Activated naive CD8-positive, alpha-beta T cell treated with anti-CD3 and anti-CD28 coated beads, Interleukin-2, amount 50 U/mL, for 16 hours (primary cell): ENCODE measurements around the gene ZCCHC13.
A peak's percentile ranks its signal among the peaks of the same experiment; 100 is the strongest.
"Not testable (repeated sequence)": the region's sequence is repeated elsewhere in the genome, so short reads cannot be mapped to it uniquely, and the experiment has no call there.

Experiments
- DNase-seq: peaks from one replicate; pipeline ENCODE4 v3.0.0-alpha.2; 2020; ENCODE audit warnings: low read depth, low spot score

Gene ZCCHC13

DNA sequence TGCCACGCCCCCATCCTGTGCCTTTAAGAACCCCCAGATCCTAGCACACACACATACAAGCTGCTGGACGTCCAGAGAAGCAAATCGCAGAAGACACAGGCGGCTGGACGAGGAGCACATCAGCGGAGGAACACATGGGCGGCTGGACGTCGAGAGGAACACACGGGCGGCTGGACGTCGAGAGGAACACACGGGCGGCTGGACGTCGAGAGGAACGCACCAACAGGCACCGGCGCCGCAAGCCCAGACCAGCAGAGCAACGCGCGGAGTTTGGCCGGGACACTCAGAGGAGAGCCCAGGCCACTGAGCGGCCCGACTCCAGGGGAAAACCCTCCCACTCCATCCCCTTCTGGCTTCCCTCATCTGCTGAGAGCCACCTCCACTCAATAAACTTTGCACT lies 17.2 kb downstream of the ZCCHC13 start:
- DNase-seq: no peak

DNA sequence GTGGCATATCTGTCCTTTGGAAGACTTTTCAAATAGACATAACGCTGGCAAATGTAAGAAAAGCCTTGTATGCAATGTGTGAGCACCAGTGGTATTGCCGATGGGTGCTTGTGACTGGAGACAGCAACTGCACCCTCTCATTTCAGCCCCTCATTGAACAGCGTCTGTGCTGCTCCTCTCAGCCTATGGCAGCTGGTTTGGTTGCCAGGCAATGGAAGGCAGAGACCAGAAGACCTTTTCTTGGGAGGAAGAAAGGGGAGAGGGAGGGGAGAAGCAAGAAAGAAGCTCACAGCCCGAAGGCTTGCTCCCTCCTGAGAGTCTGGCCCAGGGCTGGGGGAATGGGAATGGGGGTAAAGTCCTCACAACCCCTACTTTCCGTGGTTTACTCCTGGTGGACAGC lies 20.2 kb downstream of the ZCCHC13 start:
- no peak for DNase-seq

DNA sequence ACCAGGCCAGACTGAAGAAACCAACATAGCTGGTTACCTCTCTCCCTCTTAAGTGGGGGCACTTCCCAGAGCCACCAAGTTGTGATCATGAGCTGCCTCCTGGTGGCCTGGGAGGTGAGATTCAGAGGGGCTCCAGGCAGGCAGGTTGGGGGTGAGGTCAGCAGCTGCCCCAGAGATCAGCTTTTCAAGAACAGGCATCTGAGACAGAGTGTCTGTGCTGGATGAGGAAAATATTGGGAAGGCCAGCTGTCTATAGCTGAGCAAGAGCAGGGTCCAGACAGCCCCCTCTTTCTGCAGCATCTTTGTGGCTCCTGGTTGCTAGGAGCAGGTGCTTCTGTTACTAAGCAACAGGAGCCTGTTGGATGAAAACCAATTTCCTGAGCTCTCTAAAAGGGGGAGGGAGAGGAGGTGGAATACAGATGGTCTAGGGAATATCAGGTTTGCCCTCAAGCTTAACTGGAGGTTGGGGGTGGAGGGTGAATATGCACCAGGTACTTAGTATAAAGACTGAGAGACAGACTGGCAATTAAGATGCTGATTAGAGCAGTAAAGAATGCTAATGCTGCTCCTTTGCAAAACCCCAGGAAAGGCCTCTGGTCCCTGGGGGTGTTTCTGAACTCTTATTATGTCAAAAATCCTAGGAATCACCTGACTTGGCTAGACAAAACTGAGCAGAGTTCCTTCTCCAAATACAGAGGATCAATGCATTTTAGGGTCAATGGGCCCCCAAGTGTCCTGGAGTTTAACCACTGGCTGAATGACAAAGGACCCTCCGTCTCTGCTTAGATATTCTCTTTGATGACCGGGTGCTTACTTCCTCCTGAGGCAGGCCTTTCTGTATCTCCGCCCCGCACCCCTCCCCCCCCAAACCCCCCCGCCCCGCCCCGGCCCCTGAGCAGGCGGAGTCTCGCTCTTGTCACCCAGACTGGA lies 21.4 kb downstream of the ZCCHC13 start:
- DNase-seq: no peak

DNA sequence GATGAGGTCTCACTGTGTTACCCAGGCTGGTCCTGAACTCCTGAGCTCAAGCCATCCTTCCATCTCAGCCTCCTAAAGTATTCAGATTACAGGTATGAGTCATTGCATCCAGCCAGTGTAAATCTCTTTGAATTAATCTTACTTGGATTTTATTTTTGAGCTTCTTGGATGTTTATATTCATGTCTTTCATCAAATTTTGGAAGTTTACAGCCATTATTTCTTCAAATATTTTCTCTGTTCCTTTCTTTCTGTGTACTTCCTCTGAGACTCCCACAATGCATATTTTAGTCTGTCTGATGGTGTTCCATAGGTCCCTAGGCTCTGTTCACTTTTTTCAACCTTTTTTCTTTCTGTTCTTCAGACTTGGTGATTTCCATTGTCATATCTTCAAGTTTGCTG lies 34.9 kb downstream of the ZCCHC13 start:
- DNase-seq: no peak

DNA sequence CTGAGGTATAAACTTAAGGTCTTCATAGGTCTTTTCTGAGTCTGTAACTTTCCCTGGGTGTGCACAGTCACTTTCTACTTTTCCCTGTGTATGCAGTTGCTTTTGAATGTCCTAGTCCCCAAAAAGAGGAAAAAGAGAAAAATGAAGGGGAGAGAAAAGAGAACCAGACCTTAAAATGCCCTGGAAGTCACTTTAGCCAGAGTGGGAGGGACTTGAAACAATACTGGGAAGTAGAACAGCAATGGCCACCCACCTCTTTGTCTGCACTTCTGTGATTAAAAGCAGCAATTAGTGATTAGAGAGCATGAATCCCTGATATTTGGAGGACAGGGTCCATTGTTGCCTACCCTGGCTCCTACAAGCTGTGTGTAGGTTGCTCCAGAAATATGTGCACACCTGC lies 36.1 kb downstream of the ZCCHC13 start:
- DNase-seq: no peak

DNA sequence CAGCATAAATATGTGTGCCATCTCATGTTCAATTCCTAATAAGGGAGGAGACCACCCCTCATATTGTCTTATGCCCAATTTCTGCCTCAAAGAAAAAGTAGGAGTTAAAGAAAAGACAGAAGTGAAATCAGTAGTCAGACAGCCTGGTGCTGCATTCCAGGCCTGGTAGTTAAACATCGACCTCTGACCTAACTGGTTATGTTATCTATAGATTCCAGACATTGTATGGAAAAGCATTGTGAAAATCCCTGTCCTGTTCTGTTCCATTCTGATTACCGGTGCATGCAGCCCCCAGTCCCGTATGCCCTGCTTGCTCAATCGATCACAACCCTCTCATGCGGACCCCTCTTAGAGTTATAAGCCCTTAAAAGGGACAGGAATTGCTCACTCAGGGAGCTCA lies 38.2 kb downstream of the ZCCHC13 start:
- DNase-seq: not testable (repeated sequence)

DNA sequence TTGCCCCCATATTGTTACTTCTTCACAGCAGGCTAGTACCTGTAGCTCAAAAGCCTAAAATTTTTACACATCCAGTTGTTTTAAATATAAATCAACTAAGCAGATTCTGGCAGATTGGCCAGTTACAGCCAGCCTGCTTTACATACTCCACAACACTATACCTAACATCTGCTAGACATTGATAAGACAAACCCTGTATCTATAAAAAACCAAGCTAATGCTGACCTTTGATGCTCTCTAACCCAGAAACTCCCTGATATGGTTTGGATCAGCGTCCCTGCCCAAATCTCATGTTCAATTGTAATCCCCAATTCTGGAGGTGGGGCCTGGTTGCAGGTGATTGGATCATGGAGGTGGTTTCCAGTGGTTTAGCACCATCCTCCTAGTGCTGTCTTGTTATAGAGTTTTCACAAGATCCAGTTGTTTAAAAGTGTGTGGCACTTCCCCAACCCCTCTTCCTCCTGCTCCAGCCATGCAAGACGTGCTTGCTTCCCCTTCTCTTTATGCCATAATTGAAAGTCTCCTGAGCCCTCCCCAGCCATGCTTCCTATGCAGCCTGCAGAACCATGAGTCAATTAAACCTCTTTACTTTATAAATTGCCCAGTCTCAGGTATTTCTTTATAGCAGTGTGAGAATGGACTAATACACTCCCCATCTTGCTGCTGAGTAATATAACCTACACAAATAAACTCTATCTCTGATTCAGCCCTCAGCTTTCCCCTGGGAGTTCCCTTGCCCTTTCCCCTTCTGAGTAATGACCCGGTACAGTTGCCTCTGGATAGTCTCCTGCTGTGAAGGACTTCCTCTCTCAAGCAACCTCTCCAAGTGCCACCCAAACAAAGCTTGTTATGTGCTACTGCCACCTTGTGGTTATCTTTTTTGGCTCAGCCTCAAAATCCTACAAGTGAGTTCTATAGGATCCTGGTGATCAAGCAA lies 39.6 kb downstream of the ZCCHC13 start:
- DNase-seq: peak; percentile 2

DNA sequence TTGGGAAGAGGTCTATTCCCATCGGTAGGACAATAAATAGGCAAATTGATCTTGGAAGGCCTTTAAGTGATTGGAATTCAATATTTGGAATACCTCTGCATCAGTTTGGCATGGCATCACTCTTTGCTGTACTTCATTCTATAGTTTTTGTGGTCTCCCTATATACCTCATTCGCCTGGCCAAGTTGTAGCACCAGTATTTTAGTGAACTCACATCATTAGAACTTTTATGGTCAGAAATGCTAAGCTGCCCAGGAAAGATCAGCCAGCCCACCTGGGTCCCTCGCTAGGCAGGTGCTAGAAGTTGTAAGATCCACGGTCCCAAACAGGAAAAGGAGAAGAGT lies 40.3 kb downstream of the ZCCHC13 start:
- no peak for DNase-seq

DNA sequence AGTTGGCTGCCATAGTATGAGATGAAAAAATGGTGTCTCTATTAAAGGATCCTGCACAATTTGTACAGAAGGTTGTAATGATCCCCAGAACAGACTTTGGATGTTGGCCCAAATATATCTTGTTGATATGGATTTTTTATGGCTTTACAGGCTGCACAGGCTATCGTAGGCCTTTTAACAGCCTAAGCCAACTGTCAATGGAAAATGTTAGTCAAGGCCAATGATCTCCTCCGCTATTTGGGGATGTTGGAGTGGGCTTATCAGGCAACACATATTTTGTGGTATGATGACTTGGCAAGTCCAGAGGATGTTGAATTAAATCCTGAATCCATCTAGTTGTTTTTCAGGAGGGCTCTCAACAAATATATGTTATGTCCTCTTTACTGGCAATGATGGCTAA lies 42.1 kb downstream of the ZCCHC13 start:
- no peak for DNase-seq

DNA sequence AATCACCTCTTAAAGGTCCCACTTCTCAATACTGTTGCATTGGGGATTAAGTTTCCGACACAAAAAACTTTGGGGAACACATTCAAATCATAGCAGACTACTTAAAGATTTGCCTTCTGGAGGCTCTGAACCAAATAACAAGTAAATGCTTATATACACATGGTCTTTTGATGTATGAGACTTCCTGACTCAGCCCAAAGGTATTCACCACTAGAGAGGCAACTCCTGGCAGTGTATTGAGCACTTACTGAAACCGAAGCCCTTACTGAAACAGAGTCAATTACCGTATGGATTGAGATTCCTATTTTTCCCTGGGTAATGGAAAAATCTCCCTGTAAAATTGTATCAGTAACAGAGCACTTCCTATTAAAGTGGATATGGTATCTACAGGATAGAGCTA lies 45.4 kb downstream of the ZCCHC13 start:
- DNase-seq: no peak

DNA sequence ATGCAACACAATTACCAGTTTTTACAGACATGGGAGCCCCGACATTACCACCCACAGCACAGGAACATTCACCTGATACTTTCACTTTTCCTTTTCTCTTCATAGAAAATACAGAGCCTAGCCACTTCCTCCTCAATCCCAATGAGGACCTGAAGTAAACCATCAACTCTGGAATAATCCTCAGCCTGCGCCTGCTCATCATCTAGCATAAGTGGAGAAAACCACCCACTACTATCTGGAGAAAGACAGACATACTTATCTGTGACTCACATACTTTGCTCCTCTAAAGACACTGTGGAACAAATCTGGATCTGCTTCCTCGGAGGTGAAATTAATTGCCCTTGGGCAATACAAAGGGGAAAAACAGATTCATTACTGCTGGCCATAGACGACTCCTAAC lies 47.8 kb downstream of the ZCCHC13 start:
- DNase-seq: no peak

DNA sequence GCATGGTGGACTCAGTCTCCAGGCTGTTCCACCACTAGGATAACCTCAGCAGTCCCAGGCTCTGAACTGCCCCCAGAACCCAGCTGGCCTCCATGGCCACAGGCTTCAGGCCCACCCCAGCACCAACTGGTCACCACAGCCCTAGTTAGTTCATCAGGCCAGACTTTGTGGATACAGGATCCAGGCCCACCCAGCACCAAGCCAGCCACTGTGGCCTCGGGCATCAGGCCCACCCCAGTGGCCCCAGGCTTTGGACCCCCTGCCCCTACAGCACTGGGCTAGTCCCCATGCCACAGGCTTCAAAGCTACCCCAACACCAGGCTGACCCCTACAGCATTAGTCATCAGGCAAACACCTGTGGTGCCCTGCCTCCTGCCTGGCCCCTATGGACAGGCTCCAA lies 50.0 kb downstream of the ZCCHC13 start:
- DNase-seq: no peak
